ENCODE measurements around the gene SHC2.
"Not testable (repeated sequence)": the region's sequence is repeated elsewhere in the genome, so short reads cannot be mapped to it uniquely, and the experiment has no call there.

SHC2 gene

GRCh38 chr19:468587-469256, 7.9 kb upstream of the SHC2 start:
- DNase-seq = no peak

GRCh38 chr19:467554-467953, 6.7 kb upstream of the SHC2 start:
- DNase-seq = no peak

GRCh38 chr19:465056-465816, 4.4 kb upstream of the SHC2 start:
- no peak for DNase-seq

GRCh38 chr19:464208-464545, 3.3 kb upstream of the SHC2 start:
- no peak for DNase-seq

- DNase-seq = no peak
These were observed 2.8 kb upstream of the SHC2 start for GRCh38 chr19:463483-464207.

GRCh38 chr19:461721-462551, 1.1 kb upstream of the SHC2 start:
- no peak for DNase-seq

- DNase-seq = peak; percentile 29
These were observed 915 bp downstream of the SHC2 start for GRCh38 chr19:459724-460511.

GRCh38 chr19:458091-459042, 2.5 kb downstream of the SHC2 start:
- no peak for DNase-seq

- DNase-seq = no peak
These were observed 3.2 kb downstream of the SHC2 start for GRCh38 chr19:457636-458035.

- DNase-seq = no peak
These were observed 4.2 kb downstream of the SHC2 start for GRCh38 chr19:456547-457110.

- DNase-seq = no peak
These were observed 4.8 kb downstream of the SHC2 start for GRCh38 chr19:455851-456546.

- DNase-seq = no peak
These were observed 5.7 kb downstream of the SHC2 start for GRCh38 chr19:455031-455705.

GRCh38 chr19:453606-454005, 7.2 kb downstream of the SHC2 start:
- no peak for DNase-seq

- no peak for DNase-seq
These were observed 8.0 kb downstream of the SHC2 start for GRCh38 chr19:452829-453228.

- DNase-seq = not testable (repeated sequence)
These were observed 9.8 kb downstream of the SHC2 start for GRCh38 chr19:450912-451481.

- DNase-seq = no peak
These were observed 10.9 kb downstream of the SHC2 start for GRCh38 chr19:449916-450315.

GRCh38 chr19:447816-448560, 12.8 kb downstream of the SHC2 start:
- DNase-seq = no peak

GRCh38 chr19:447064-447426, 13.8 kb downstream of the SHC2 start:
- no peak for DNase-seq

All from activated naive CD4-positive, alpha-beta T cell treated with anti-CD3 and anti-CD28 coated beads, Interleukin-2, amount 50 U/mL, for 16 hours (primary cell).